Stimulated activated CD8-positive, alpha-beta memory T cell treated with anti-CD3 and anti-CD28 coated beads, Interleukin-4, amount 100 ng/mL, for 48 hours (primary cell): ENCODE measurements around the gene KDM4F.

ENCODE experiments used
- DNase-seq: peaks from one replicate; pipeline ENCODE4 v3.0.0-alpha.2; 2020

KDM4F gene

DNA sequence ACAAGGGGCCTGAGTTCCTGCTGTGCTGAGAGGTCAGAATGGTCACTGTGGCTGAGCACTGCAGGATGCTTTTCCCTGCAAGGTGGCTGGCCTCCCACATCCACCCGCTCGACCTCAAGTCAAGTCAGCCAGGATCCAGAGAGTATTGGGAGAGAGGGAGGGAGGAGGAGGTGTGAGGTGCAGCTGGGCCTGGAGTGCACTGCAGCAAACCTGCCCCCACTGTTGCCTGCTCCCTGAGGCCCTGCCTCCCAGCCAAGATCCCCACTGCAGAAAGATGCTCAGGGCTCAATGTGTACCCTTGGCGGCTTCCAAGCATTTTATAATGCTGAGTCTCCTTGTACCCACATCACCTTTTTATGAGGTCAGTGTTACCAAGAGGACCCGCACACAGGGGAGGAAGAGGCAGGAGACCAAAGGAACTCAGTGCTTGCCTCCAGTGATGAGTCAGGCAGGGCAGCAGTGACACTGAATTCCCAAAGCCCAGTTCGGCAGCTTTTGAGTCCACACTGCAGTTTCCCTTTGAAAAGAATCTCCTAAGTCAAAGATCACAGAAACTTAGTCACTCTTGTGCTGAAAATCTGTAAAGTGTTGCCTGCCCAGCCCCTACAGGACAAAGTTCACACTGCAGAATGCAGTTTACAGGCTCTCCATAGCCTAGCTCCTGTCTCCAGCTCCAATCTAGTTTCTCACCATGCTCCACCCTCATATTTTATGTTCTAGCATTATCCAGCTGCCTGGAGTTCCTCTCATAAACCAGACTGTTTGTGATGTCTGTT is 43.5 kb downstream of the KDM4F start:
- DNase-seq: peak; percentile 57

DNA sequence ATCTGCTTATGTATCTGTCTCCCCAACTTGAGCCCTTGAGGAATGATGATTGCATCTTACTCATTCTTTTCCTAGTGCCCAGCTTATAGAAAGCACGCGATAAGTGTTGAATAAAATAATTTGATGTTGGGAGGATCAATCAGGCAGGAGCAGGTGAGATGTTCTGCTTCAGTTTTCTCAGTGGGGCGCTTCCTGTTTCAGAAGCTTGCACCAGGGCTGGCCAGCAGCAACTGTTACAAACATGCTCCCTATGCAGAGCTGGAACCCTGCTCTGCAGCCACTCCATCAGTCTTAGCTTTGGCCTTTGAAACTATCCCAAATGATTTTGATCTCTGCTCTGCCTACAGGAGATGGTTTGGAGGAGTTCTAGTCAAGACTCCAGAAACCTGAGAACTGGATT is 44.3 kb downstream of the KDM4F start:
- DNase-seq: no peak

DNA sequence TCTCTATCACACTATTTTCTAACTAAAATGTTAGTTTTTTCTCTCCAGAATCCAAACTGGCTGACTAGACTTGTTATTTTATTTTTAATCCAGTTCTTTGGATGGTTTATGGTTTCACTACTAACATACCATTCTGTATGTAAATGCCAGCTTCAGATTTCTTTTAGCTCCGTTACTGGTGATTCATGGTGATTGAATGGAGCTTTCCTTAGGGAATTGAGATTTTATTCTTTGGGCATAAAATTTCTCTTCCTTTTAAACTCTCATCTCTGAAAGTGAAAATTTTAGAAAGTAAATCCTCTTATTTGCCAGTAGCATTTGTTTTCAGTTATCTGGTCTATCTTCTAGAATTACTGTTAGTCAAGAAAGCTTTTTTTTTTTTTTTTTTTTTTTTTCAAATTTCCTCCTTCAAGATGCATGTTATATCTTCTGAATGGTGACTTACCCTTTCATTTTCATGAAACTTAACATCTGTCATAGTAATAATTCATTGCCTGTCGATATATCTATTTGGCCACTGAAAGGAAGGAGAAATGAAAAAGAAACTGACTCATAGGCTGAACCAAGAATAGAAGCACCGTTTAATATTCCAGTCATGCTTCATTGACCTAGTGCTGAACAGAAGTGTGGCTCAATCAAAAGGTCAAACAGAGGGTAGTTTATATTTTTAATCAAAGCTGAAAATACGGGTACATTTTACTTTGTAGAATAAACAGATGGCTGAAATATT is 46.8 kb downstream of the KDM4F start:
- no peak for DNase-seq

DNA sequence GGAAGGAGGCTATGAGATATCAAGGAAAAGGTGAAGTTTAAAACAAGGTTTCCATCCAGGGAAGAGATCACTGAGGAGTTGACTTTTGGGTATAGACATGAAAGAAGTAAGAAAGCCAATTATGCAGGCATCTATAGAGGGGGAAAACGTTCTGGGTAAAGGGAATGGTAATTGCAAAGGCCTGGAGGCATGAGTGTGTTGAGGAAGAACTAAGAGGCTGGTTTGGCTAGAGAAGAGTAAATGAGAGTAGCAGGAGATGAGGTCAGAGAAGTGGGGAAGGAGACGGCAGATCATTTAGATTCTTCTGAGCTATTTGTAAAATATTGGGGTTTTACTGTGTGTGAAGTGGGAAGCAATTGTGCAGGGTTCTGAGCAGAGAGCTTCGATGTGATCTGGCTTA is 48.0 kb downstream of the KDM4F start:
- no peak for DNase-seq

DNA sequence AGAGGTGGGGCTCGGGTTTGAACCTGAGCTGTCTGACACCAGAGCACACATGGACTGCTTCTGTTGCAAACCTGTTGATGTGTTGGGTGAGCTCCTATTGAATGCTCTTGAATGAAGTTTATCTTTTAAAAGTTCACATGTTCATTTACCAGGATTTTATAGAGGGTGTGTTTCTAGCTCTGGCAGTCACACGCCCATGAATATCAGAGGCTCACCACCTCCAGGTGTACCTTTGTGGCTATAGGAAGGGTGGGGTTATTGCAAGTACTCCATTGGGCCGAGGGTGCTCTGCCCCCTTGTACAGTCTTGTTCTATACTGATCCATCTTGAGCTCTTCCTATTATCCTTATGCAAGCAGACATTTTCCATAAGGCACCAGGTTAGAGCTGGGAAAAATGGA is 49.6 kb downstream of the KDM4F start:
- DNase-seq: no peak

DNA sequence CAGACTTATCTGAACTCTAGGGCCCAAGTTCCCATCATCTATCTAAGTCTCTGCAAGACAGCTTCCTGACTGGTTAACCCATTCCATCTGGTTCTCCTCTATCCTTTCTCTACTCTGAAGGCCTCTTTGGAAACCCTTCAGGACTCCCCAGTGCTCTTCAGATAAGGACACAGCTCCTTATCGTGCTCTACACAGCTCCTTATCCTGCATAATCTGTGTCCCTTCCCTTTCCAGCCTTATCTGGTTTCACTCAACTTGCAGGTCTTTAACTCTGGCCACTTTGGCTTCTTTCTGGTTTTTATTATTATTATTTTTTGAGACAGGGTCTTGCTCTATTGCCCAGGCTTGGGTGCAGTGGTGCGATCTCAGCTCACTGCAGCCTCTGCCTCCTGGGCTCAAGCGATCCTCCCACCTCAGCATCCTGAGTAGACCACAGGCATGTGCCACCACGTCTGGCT is 51.0 kb downstream of the KDM4F start:
- DNase-seq: no peak
